SK-N-SH treated with all-trans-retinoic acid at 6 μM for 48 hours (cell line): ENCODE data around the gene RRAGD.

ENCODE experiments used
- ATAC-seq: fragments of 200-7000 bp; cut with Tn5 transposase; 3 replicates; pipeline ENCODE4 v1.9.1; 2020; ENCODE audit warnings: mild to moderate bottlenecking, moderate library complexity
- ARNTL ChIP-seq: fragments of 450-650 bp; formaldehyde crosslinking; IDR thresholded peaks from 2 replicates; pipeline ENCODE4 v1.5.0; 2020; ENCODE audit warnings: low read depth, mild to moderate bottlenecking, moderate library complexity, borderline replicate concordance
- BACH2 ChIP-seq: fragments of 250-450 bp; sonication (Bioruptor Pico); IDR thresholded peaks from 2 replicates; pipeline ENCODE4 v1.9.0; 2021; ENCODE audit warnings: mild to moderate bottlenecking, borderline replicate concordance
- CSDC2 ChIP-seq: fragments of 250-450 bp; sonication (Bioruptor Pico); IDR thresholded peaks from 2 replicates; pipeline ENCODE4 v1.5.0; 2020; ENCODE audit warnings: mild to moderate bottlenecking, moderate library complexity
- ESRRG ChIP-seq: fragments of 250-450 bp; sonication (Bioruptor Pico); IDR thresholded peaks from 2 replicates; pipeline ENCODE4 v1.6.1; 2021; ENCODE audit warnings: mild to moderate bottlenecking
- GLIS3 ChIP-seq: fragments of 250-450 bp; sonication (Bioruptor Pico); IDR thresholded peaks from 2 replicates; pipeline ENCODE4 v1.5.0; 2020; ENCODE audit warnings: mild to moderate bottlenecking, moderate library complexity
- ISL1 ChIP-seq: fragments of 250-450 bp; sonication (Bioruptor Pico); IDR thresholded peaks from 2 replicates; pipeline ENCODE4 v2.1.2; 2022; ENCODE audit warnings: mild to moderate bottlenecking, moderate library complexity
- PPARA ChIP-seq: fragments of 250-450 bp; sonication (Bioruptor Pico); IDR thresholded peaks from 2 replicates; pipeline ENCODE4 v1.5.0; 2020; ENCODE audit warnings: mild to moderate bottlenecking, borderline replicate concordance
- SNAI2 ChIP-seq: fragments of 250-450 bp; sonication (Bioruptor Pico); IDR thresholded peaks from 2 replicates; pipeline ENCODE4 v1.5.0; 2020; ENCODE audit warnings: mild to moderate bottlenecking, moderate library complexity
- TCF4 ChIP-seq: fragments of 250-450 bp; sonication (Bioruptor Pico); IDR thresholded peaks from 2 replicates; pipeline ENCODE4 v1.8.0; 2021; ENCODE audit warnings: mild to moderate bottlenecking, moderate library complexity, borderline replicate concordance
- ZC3H10 ChIP-seq: fragments of 250-450 bp; sonication (Bioruptor Pico); IDR thresholded peaks from 2 replicates; pipeline ENCODE4 v1.5.1; 2021; ENCODE audit warnings: mild to moderate bottlenecking, moderate library complexity
- ZFP3 ChIP-seq: fragments of 250-450 bp; sonication (Bioruptor Pico); IDR thresholded peaks from 2 replicates; pipeline ENCODE4 v1.5.0; 2020; ENCODE audit warnings: mild to moderate bottlenecking, moderate library complexity
- ZFP30 ChIP-seq: fragments of 450-650 bp; formaldehyde crosslinking; IDR thresholded peaks from 2 replicates; pipeline ENCODE4 v1.5.0; 2022; ENCODE audit warnings: mild to moderate bottlenecking, moderate library complexity
- ZNF70 ChIP-seq: fragments of 450-650 bp; formaldehyde crosslinking; IDR thresholded peaks from 2 replicates; pipeline ENCODE4 v1.5.0; 2020; ENCODE audit warnings: mild to moderate bottlenecking, moderate library complexity
- ZNF8 ChIP-seq: fragments of 450-650 bp; formaldehyde crosslinking; IDR thresholded peaks from 2 replicates; pipeline ENCODE4 v1.5.0; 2020; ENCODE audit warnings: mild to moderate bottlenecking, moderate library complexity
- TF ChIP-seq, protein P1 (sequence below): fragments of 250-450 bp; sonication (Bioruptor Pico); IDR thresholded peaks from 2 replicates; pipeline ENCODE4 v1.5.1; 2021; ENCODE audit warnings: mild to moderate bottlenecking, moderate library complexity
- TF ChIP-seq, protein P2 (sequence below): fragments of 250-450 bp; sonication (Bioruptor Pico); IDR thresholded peaks from 2 replicates; pipeline ENCODE4 v1.8.0; 2021; ENCODE audit warnings: low read depth, mild to moderate bottlenecking, moderate library complexity, borderline replicate concordance
- TF ChIP-seq, protein P3 (sequence below): fragments of 250-450 bp; sonication (Bioruptor Pico); IDR thresholded peaks from 2 replicates; pipeline ENCODE4 v1.5.0; 2020; ENCODE audit warnings: mild to moderate bottlenecking, moderate library complexity
- TF ChIP-seq, protein P4 (sequence below): fragments of 250-450 bp; sonication (Bioruptor Pico); IDR thresholded peaks from 2 replicates; pipeline ENCODE4 v1.5.1; 2020; ENCODE audit warnings: low read depth, mild to moderate bottlenecking, moderate library complexity

The RRAGD gene

DNA sequence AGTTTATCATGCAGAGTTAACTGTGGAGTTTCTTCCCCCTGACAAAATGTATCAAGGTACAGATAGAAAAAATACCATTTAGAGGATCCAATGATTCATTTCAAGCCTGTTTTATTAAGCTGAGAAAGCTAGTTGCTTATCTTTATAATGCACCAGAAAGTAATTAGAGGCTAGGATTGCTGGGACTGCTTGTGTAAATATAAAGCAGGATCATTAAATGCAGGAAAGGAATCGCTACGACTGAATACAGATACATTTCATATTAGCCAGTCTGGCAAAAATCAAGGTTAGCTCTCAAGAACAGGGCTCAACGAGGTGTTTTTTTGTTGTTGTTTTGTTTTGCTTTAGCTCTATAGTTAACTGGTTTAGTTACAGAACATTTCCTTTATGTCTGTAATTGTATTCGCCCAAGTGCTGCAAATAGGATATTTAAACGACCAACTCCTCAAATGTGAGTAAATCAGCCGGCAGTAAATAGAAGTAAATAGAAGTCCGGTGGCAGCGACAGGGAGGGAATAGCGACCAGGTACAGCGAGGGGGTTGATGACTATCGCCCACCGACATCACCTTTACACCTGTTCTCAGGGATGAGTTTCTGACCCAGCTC lies 60.3 kb downstream of the RRAGD start:
- TF ChIP-seq, protein P1, sequence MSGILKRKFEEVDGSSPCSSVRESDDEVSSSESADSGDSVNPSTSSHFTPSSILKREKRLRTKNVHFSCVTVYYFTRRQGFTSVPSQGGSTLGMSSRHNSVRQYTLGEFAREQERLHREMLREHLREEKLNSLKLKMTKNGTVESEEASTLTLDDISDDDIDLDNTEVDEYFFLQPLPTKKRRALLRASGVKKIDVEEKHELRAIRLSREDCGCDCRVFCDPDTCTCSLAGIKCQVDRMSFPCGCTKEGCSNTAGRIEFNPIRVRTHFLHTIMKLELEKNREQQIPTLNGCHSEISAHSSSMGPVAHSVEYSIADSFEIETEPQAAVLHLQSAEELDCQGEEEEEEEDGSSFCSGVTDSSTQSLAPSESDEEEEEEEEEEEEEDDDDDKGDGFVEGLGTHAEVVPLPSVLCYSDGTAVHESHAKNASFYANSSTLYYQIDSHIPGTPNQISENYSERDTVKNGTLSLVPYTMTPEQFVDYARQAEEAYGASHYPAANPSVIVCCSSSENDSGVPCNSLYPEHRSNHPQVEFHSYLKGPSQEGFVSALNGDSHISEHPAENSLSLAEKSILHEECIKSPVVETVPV, result no peak
- TF ChIP-seq ZFP30 (CRISPR knock-in tag) (no peak), GLIS3 (no peak), ESRRG (CRISPR knock-in tag) (no peak), PPARA (CRISPR knock-in tag) (no peak), BACH2 (CRISPR knock-in tag) (no peak), ZC3H10 (CRISPR knock-in tag) (no peak), ZNF70 (no peak)
- TF ChIP-seq, protein P2, sequence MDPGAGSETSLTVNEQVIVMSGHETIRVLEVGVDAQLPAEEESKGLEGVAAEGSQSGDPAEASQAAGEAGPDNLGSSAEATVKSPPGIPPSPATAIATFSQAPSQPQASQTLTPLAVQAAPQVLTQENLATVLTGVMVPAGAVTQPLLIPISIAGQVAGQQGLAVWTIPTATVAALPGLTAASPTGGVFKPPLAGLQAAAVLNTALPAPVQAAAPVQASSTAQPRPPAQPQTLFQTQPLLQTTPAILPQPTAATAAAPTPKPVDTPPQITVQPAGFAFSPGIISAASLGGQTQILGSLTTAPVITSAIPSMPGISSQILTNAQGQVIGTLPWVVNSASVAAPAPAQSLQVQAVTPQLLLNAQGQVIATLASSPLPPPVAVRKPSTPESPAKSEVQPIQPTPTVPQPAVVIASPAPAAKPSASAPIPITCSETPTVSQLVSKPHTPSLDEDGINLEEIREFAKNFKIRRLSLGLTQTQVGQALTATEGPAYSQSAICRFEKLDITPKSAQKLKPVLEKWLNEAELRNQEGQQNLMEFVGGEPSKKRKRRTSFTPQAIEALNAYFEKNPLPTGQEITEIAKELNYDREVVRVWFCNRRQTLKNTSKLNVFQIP (CRISPR knock-in tag), result no peak
- ATAC-seq, result no peak; the same call in 2 of the 3 replicates

DNA sequence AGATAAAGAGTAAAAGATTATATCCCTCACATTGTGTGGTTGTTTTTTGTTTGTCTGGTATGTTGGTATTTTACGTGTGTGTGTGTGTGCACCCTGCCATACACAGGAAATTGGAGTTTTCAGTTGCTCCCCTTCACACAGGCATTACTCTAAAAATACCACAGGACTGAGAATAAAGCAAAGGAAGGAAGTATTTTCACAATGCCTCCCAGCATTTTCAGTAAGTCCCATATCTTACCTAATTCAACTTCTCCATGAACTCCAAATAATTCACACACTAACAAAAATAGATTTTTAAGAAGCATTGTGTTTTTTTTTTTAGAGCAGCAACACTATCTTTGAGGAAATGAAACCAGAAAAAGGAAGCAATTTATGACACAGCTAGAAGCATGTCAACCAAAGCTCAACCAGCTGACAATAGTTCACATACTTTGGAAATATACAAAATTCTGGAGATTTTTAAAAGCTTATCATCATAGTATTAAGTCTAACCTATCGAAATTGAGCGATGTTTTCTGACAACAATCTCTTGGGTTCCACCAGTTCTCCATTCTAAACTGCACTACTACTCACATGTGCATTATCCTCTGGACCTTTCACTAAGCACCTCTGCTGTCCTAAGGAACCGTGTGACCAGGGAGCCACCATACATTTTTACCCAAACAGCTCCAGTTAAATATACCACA lies 61.6 kb downstream of the RRAGD start:
- ATAC-seq, result no peak
- no peak for TF ChIP-seq ZNF8 (CRISPR knock-in tag)
- no peak for TF ChIP-seq ESRRG (CRISPR knock-in tag)
- no peak for TF ChIP-seq ZC3H10 (CRISPR knock-in tag)
- no peak for TF ChIP-seq CSDC2 (CRISPR knock-in tag)
- TF ChIP-seq ZFP3 (CRISPR knock-in tag), result no peak
- TF ChIP-seq ARNTL (CRISPR knock-in tag), result no peak
- TF ChIP-seq ZNF70, result no peak
- TF ChIP-seq SNAI2, result no peak

DNA sequence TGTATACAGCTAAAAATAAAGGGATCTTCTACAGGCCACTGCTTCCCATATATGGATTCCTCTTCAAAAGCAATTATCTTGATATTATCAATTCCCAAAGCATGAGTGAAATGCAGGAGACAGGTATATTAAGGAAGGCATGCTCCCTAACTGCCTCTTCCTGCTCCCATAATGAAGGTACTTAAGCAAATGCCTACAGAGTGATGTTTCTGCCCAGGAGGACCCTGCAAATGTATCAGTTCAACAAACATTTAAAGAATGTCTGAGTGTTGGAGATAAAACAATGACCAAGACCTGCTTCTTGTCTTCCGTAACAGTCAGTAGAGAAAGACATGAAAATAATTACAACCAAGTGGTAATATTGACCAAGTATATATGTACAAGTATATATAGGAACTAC lies 63.7 kb downstream of the RRAGD start:
- ATAC-seq, result no peak

More for the DNA sequence above, 63.7 kb downstream of the RRAGD start:
- TF ChIP-seq, protein P3, sequence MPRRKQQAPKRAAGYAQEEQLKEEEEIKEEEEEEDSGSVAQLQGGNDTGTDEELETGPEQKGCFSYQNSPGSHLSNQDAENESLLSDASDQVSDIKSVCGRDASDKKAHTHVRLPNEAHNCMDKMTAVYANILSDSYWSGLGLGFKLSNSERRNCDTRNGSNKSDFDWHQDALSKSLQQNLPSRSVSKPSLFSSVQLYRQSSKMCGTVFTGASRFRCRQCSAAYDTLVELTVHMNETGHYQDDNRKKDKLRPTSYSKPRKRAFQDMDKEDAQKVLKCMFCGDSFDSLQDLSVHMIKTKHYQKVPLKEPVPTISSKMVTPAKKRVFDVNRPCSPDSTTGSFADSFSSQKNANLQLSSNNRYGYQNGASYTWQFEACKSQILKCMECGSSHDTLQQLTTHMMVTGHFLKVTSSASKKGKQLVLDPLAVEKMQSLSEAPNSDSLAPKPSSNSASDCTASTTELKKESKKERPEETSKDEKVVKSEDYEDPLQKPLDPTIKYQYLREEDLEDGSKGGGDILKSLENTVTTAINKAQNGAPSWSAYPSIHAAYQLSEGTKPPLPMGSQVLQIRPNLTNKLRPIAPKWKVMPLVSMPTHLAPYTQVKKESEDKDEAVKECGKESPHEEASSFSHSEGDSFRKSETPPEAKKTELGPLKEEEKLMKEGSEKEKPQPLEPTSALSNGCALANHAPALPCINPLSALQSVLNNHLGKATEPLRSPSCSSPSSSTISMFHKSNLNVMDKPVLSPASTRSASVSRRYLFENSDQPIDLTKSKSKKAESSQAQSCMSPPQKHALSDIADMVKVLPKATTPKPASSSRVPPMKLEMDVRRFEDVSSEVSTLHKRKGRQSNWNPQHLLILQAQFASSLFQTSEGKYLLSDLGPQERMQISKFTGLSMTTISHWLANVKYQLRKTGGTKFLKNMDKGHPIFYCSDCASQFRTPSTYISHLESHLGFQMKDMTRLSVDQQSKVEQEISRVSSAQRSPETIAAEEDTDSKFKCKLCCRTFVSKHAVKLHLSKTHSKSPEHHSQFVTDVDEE, result no peak
- TF ChIP-seq, protein P1, result no peak
- no peak for TF ChIP-seq TCF4
- TF ChIP-seq SNAI2, result no peak
- TF ChIP-seq, protein P4, sequence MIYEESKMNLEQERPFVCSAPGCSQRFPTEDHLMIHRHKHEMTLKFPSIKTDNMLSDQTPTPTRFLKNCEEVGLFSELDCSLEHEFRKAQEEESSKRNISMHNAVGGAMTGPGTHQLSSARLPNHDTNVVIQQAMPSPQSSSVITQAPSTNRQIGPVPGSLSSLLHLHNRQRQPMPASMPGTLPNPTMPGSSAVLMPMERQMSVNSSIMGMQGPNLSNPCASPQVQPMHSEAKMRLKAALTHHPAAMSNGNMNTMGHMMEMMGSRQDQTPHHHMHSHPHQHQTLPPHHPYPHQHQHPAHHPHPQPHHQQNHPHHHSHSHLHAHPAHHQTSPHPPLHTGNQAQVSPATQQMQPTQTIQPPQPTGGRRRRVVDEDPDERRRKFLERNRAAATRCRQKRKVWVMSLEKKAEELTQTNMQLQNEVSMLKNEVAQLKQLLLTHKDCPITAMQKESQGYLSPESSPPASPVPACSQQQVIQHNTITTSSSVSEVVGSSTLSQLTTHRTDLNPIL (CRISPR knock-in tag), result no peak
- TF ChIP-seq CSDC2 (CRISPR knock-in tag), result no peak
- TF ChIP-seq ISL1 (CRISPR knock-in tag), result peak; percentile 40
